Panc1 (cell line): Measurements from ENCODE around the gene RFPL1. TPM values are rescaled to one million over a fixed set of nuclear protein-coding genes. Genes with fewer than 3 reads are reported as not detected.

Experiments
- ATAC-seq: fragments of 200-7000 bp; cut with Tn5 transposase; 2 replicates; pipeline ENCODE4 v1.9.1; 2020; ENCODE audit warnings: mild to moderate bottlenecking, moderate library complexity
- BruUV-seq: library from RNA; stranded (reverse); fragments of 400-500 nt; replicated peaks from 2 replicates; lab custom pipeline; 2021; lab: Mats Ljungman, UMichigan
- CTCF ChIA-PET: fragments of 300-600 bp; sonication (Branson Sonifier 250); formaldehyde crosslinking; loops from one replicate; lab custom pipeline; 2022; ENCODE audit warnings: antibody characterized with exemption; lab: Charles Lee
- POLR2A ChIA-PET: fragments of 300-600 bp; sonication (Branson Sonifier 250); formaldehyde crosslinking; loops from one replicate; lab custom pipeline; 2022; ENCODE audit warnings: antibody characterized with exemption; lab: Charles Lee
- DNase-seq: peaks from one replicate; pipeline ENCODE4 v3.0.0-alpha.2; 2010; ENCODE audit warnings: low read depth, low spot score
- H3K27ac ChIP-seq: 2 replicates; pipeline ENCODE4 v1.5.1; 2011; ENCODE audit warnings: mild to moderate bottlenecking, low read length, inconsistent platforms
- H3K27me3 ChIP-seq: fragments of 200-500 bp; sonication (Bioruptor generic); 2 replicates; pipeline ENCODE4 v1.6.0; 2014; ENCODE audit warnings: low read length, inconsistent platforms; ENCODE audit not compliant: control insufficient read depth, insufficient read depth
- H3K36me3 ChIP-seq: fragments of 200-500 bp; sonication (Bioruptor generic); 2 replicates; pipeline ENCODE4 v1.5.1; 2014; ENCODE audit warnings: inconsistent platforms, mild to moderate bottlenecking, low read length, moderate library complexity; ENCODE audit not compliant: control insufficient read depth, insufficient read depth
- H3K4me1 ChIP-seq: 2 replicates; pipeline ENCODE4 v1.5.1; 2011; ENCODE audit warnings: inconsistent platforms, mild to moderate bottlenecking, low read length, moderate library complexity; ENCODE audit not compliant: control insufficient read depth, insufficient read depth
- H3K4me3 ChIP-seq, 2 experiments: 2 replicates each; pipeline ENCODE4 v1.5.1; 2011 to 2012; ENCODE audit warnings: low read depth in 2 of 2, low read length in 2 of 2, mild to moderate bottlenecking in 2 of 2, inconsistent platforms in 1 of 2, moderate library complexity in 1 of 2
- H3K9me3 ChIP-seq: fragments of 200-500 bp; sonication (Bioruptor generic); 2 replicates; pipeline ENCODE4 v1.5.1; 2014; ENCODE audit warnings: low read depth, mild to moderate bottlenecking, inconsistent platforms, low read length, moderate library complexity; ENCODE audit not compliant: control insufficient read depth, insufficient read depth
- CTCF ChIP-seq: fragments of 450-650 bp; IDR thresholded peaks from 2 replicates; pipeline ENCODE4 v1.5.1; 2017; ENCODE audit warnings: mild to moderate bottlenecking
- POLR2AphosphoS5 ChIP-seq: IDR thresholded peaks from 2 replicates; pipeline ENCODE4 v1.6.1; 2012; ENCODE audit warnings: mild to moderate bottlenecking, low read depth, low read length, moderate library complexity
- REST ChIP-seq, 2 experiments: IDR thresholded peaks; 2 replicates each; pipeline ENCODE4 v1.6.1; 2011 to 2012; ENCODE audit warnings: low read depth in 2 of 2, control low read depth in 1 of 2, low read length in 1 of 2, mild to moderate bottlenecking in 1 of 2, moderate library complexity in 1 of 2; ENCODE audit not compliant: insufficient read depth in 1 of 2
- SIN3A ChIP-seq: IDR thresholded peaks from 2 replicates; pipeline ENCODE4 v1.6.1; 2012; ENCODE audit warnings: low read depth, mild to moderate bottlenecking, low read length, moderate library complexity, borderline replicate concordance; ENCODE audit not compliant: insufficient read depth
- TCF7L2 ChIP-seq: IDR thresholded peaks from 2 replicates; pipeline ENCODE4 v1.6.1; 2011; ENCODE audit warnings: mild to moderate bottlenecking, low read depth, low read length, inconsistent platforms
- in situ Hi-C: cut with HindIII; loops from 2 replicates; pipeline ENCODE4 v1.10.0; 2016; ENCODE audit warnings: low sequenced_read_pairs, low pct_unique_long_range_greater_than_20kb
- intact Hi-C: fragments of 100-400 bp; cut with micrococcal nuclease; formaldehyde crosslinking; loops from one replicate; pipeline ENCODE4 v1.10.0; 2022; ENCODE audit not compliant: unreplicated experiment
- total RNA-seq: library from RNA; stranded (reverse); gene quantifications from one replicate; pipeline ENCODE4 v1.2.1, GENCODE V29; 2021; ENCODE audit not compliant: unreplicated experiment

RFPL1 gene
- total RNA-seq, 1 experiment from 2014 or later = not detected

GRCh38 chr22:29481265-29482000, 43.0 kb downstream of the RFPL1 start:
- POLR2A ChIA-PET = no interaction called here
- CTCF ChIA-PET = no interaction called here
- Histone ChIP-seq H3K4me1 (0 out of 2 replicates have a peak, but pooled peaks cover 2% of the 10 kb centered on the region), H3K27me3 (no peaks in the 10 kb centered on the region), H3K36me3 (no peaks in the 10 kb centered on the region), H3K9me3 (no peaks in the 10 kb centered on the region), H3K4me3 (no peak overlapping the region), H3K27ac (no peak overlapping the region)
- in situ Hi-C loops = no loop called here
- ATAC-seq (no peak), DNase-seq (no peak)
- TF ChIP-seq REST (IDR thresholded peaks at IDR 0.05; ENCODE audit: insufficient read depth in 1 of 2, low read depth in 2 of 2, low read length in 1 of 2) (no peak), CTCF (no peak), TCF7L2 (no peak), SIN3A (no peak), POLR2AphosphoS5 (no peak)
- BruUV-seq = no TSS peak
- intact Hi-C loops = no loop called here

GRCh38 chr22:29482253-29482652, 43.9 kb downstream of the RFPL1 start:
- TF ChIP-seq CTCF (no peak), REST (IDR thresholded peaks at IDR 0.05; ENCODE audit: insufficient read depth in 1 of 2, low read depth in 2 of 2, low read length in 1 of 2) (no peak), POLR2AphosphoS5 (no peak), TCF7L2 (no peak), SIN3A (no peak)
- Histone ChIP-seq H3K4me3 (no peak overlapping the region), H3K27ac (no peak overlapping the region), H3K27me3 (no peaks in the 10 kb centered on the region), H3K36me3 (no peaks in the 10 kb centered on the region), H3K4me1 (0 out of 2 replicates have a peak, but pooled peaks cover 2% of the 10 kb centered on the region), H3K9me3 (no peaks in the 10 kb centered on the region)
- ChIA-PET POLR2A (no interaction called here), CTCF (no interaction called here)
- no TSS peak for BruUV-seq
- ATAC-seq (no peak), DNase-seq (no peak)
- intact Hi-C loops = no loop called here
- in situ Hi-C loops = no loop called here
